Bone marrow (tissue), 2 donors: Measurements from ENCODE around the gene MED31.
"Not testable (repeated sequence)": the region's sequence is repeated elsewhere in the genome, so short reads cannot be mapped to it uniquely, and the experiment has no call there.

ENCODE experiments used
- DNase-seq, 2 donors: peaks; one replicate each; lab custom pipeline; 2025; lab: John Stamatoyannopoulos, UW

The MED31 gene

GRCh38 chr17:6655732-6656361 lies 4.4 kb upstream of the MED31 start:
- DNase-seq: not testable (repeated sequence)

GRCh38 chr17:6654841-6655731 lies 3.7 kb upstream of the MED31 start:
- DNase-seq: no peak

- no peak for DNase-seq
Measured at GRCh38 chr17:6651919-6652452, 581 bp upstream of the MED31 start.

- DNase-seq: peak in 1 of 2 donors; percentile 16
Measured at GRCh38 chr17:6648181-6648580, 3.2 kb downstream of the MED31 start.

GRCh38 chr17:6643451-6644125 lies 7.8 kb downstream of the MED31 start:
- no peak for DNase-seq

- no peak for DNase-seq
Measured at GRCh38 chr17:6642592-6642991, 8.8 kb downstream of the MED31 start.

GRCh38 chr17:6641247-6641863 lies 10.1 kb downstream of the MED31 start:
- DNase-seq: peak in 1 of 2 donors; percentile 22

GRCh38 chr17:6640536-6641246 lies 10.7 kb downstream of the MED31 start, which contains the start of the genes KIAA0753 and TXNDC17:
Gene KIAA0753, minus strand, starts transcription at chr17:6640711. Its CDS starts 5,608 bp downstream, at chr17:6635103.
Gene TXNDC17, plus strand, starts transcription at chr17:6641060. Its CDS starts 23 bp downstream, at chr17:6641083.
- peak; percentile 84 to 86 for DNase-seq

GRCh38 chr17:6639586-6640535 lies 11.5 kb downstream of the MED31 start:
- DNase-seq: peak in 1 of 2 donors; percentile 76

GRCh38 chr17:6639014-6639585 lies 12.3 kb downstream of the MED31 start:
- DNase-seq: no peak

- no peak for DNase-seq
Measured at GRCh38 chr17:6638046-6638908, 13.1 kb downstream of the MED31 start.

GRCh38 chr17:6637458-6637840 lies 14.0 kb downstream of the MED31 start:
- DNase-seq: no peak

- no peak for DNase-seq
Measured at GRCh38 chr17:6636616-6637457, 14.6 kb downstream of the MED31 start.

GRCh38 chr17:6636105-6636504 lies 15.3 kb downstream of the MED31 start:
- DNase-seq: no peak

GRCh38 chr17:6633263-6633662 lies 18.1 kb downstream of the MED31 start:
- no peak for DNase-seq

GRCh38 chr17:6632530-6632929 lies 18.9 kb downstream of the MED31 start:
- no peak for DNase-seq

- no peak for DNase-seq
Measured at GRCh38 chr17:6630390-6630789, 21.0 kb downstream of the MED31 start.

- DNase-seq: no peak
Measured at GRCh38 chr17:6627019-6627418, 24.4 kb downstream of the MED31 start.
